Progenitor cell of endocrine pancreas (in vitro differentiated cells): ENCODE measurements around the gene OSBPL10. TPM values are rescaled to one million over a fixed set of nuclear protein-coding genes. Genes with fewer than 3 reads are reported as not detected.

Experiments used
- DNase-seq: peaks from one replicate; pipeline ENCODE4 v3.0.0; 2021; ENCODE audit warnings: low spot score; ENCODE audit not compliant: unreplicated experiment
- H3K27ac Mint-ChIP-seq: 2 replicates; pipeline ENCODE4 v1.8.0; 2021; ENCODE audit warnings: mild to moderate bottlenecking, moderate library complexity, mixed read lengths
- H3K27me3 Mint-ChIP-seq: 2 replicates; pipeline ENCODE4 v1.8.0; 2021; ENCODE audit warnings: mixed read lengths
- H3K36me3 Mint-ChIP-seq: 2 replicates; pipeline ENCODE4 v1.8.0; 2022; ENCODE audit warnings: mixed read lengths; ENCODE audit not compliant: insufficient read depth
- H3K4me1 Mint-ChIP-seq: 2 replicates; pipeline ENCODE4 v1.8.0; 2021; ENCODE audit warnings: low read depth, mixed read lengths
- H3K4me3 Mint-ChIP-seq: 2 replicates; pipeline ENCODE4 v1.8.0; 2021; ENCODE audit warnings: low read depth, mild to moderate bottlenecking, moderate library complexity, mixed read lengths
- H3K9me3 Mint-ChIP-seq: 2 replicates; pipeline ENCODE4 v1.8.0; 2021; ENCODE audit warnings: low read depth, mixed read lengths
- CTCF ChIP-seq: fragments of 200-600 bp; sonication (generic); IDR thresholded peaks from one replicate; pipeline ENCODE4 v1.5.0; 2021; ENCODE audit warnings: antibody characterized with exemption, mild to moderate bottlenecking; ENCODE audit not compliant: unreplicated experiment
- total RNA-seq: library from RNA; stranded (reverse); gene quantifications from 2 replicates; pipeline ENCODE4 v1.2.1, GENCODE V29; 2021

The OSBPL10 gene
- total RNA-seq, 1 donor from 2014 or later: 25.2 TPM

GRCh38 chr3:31670136-31670535 lies 310.9 kb downstream of the OSBPL10 start:
- DNase-seq: no peak
- Mint-ChIP-seq H3K9me3 (no peaks in the 10 kb centered on the region), H3K36me3 (peaks cover 9% of the 10 kb centered on the region), H3K27ac (no peak overlapping the region), H3K27me3 (no peaks in the 10 kb centered on the region), H3K4me1 (peaks cover 2% of the 10 kb centered on the region), H3K4me3 (no peak overlapping the region)
- no peak for TF ChIP-seq CTCF

- no peak for DNase-seq
- peaks cover 2% of the 10 kb centered on the region for H3K4me1 Mint-ChIP-seq
- no peak overlapping the region for H3K4me3 Mint-ChIP-seq
- H3K27ac Mint-ChIP-seq: no peak overlapping the region
- TF ChIP-seq CTCF: no peak
- H3K36me3 Mint-ChIP-seq: peaks cover 7% of the 10 kb centered on the region
- no peaks in the 10 kb centered on the region for H3K27me3 Mint-ChIP-seq
- H3K9me3 Mint-ChIP-seq: no peaks in the 10 kb centered on the region
Measured at GRCh38 chr3:31668242-31668641, 312.8 kb downstream of the OSBPL10 start.

- peaks cover 7% of the 10 kb centered on the region for H3K36me3 Mint-ChIP-seq
- H3K9me3 Mint-ChIP-seq: no peaks in the 10 kb centered on the region
- H3K4me3 Mint-ChIP-seq: no peak overlapping the region
- DNase-seq: no peak
- peaks cover 2% of the 10 kb centered on the region for H3K4me1 Mint-ChIP-seq
- no peak for TF ChIP-seq CTCF
- H3K27me3 Mint-ChIP-seq: no peaks in the 10 kb centered on the region
- H3K27ac Mint-ChIP-seq: no peak overlapping the region
Measured at GRCh38 chr3:31667582-31667981, 313.5 kb downstream of the OSBPL10 start.

GRCh38 chr3:31664031-31664430 lies 317.0 kb downstream of the OSBPL10 start:
- no peak for DNase-seq
- Mint-ChIP-seq H3K4me3 (no peak overlapping the region), H3K36me3 (peaks cover 13% of the 10 kb centered on the region), H3K4me1 (peaks cover 3% of the 10 kb centered on the region), H3K27ac (no peak overlapping the region), H3K9me3 (peaks cover 3% of the 10 kb centered on the region), H3K27me3 (no peaks in the 10 kb centered on the region)
- no peak for TF ChIP-seq CTCF

GRCh38 chr3:31661993-31662670 lies 318.9 kb downstream of the OSBPL10 start:
- H3K4me3 Mint-ChIP-seq: no peak overlapping the region
- H3K9me3 Mint-ChIP-seq: peaks cover 20% of the 10 kb centered on the region
- peaks cover 27% of the 10 kb centered on the region for H3K36me3 Mint-ChIP-seq
- no peak overlapping the region for H3K27ac Mint-ChIP-seq
- no peaks in the 10 kb centered on the region for H3K27me3 Mint-ChIP-seq
- DNase-seq: no peak
- peaks cover 3% of the 10 kb centered on the region for H3K4me1 Mint-ChIP-seq
- TF ChIP-seq CTCF: no peak
